ENCODE data around the gene SYK. TPM values are rescaled to one million over a fixed set of nuclear protein-coding genes. Genes with fewer than 3 reads are reported as not detected.

SYK gene
- total RNA-seq, 1 experiment from 2014 or later: 0.28 TPM

DNA sequence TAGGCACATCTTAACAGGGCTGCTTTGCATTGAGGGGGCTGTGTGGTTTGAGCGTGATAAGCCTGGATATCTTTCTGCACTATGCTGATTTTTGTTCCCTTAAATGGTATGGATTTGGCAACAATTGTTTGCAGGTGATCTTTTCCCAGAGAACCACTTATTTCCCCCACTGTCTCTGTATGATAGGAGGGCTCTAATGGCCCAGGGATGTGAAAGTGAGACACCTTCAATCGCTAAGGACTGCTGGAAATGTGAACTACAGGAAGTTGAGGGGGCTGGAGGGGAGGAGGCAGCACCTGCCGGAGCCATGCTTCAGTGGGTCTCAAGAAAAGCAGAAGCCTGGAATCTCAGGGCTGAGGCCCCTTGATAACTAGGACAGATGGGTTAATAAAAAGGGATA is 29.4 kb downstream of the SYK start:
- Histone ChIP-seq H3K27ac (ENCODE audit: low read length) (no peak overlapping the region), H3K9me3 (ENCODE audit: control insufficient read depth, insufficient read depth, low read depth, low read length) (no peaks in the 10 kb centered on the region), H3K27me3 (ENCODE audit: control insufficient read depth, insufficient read depth, low read length) (no peaks in the 10 kb centered on the region), H3K4me3 (ENCODE audit: low read depth in 2 of 2, low read length in 2 of 2) (no peak overlapping the region), H3K4me1 (ENCODE audit: control insufficient read depth, insufficient read depth, low read length) (no peaks in the 10 kb centered on the region), H3K36me3 (ENCODE audit: control insufficient read depth, insufficient read depth, low read length) (no peaks in the 10 kb centered on the region)
- intact Hi-C loops (cut with micrococcal nuclease; ENCODE audit: unreplicated experiment) (no loop called here), in situ Hi-C loops (cut with HindIII; ENCODE audit: low pct_unique_long_range_greater_than_20kb, low sequenced_read_pairs) (no loop called here)
- BruUV-seq (replicated peaks): no TSS peak
- TF ChIP-seq, protein P1, sequence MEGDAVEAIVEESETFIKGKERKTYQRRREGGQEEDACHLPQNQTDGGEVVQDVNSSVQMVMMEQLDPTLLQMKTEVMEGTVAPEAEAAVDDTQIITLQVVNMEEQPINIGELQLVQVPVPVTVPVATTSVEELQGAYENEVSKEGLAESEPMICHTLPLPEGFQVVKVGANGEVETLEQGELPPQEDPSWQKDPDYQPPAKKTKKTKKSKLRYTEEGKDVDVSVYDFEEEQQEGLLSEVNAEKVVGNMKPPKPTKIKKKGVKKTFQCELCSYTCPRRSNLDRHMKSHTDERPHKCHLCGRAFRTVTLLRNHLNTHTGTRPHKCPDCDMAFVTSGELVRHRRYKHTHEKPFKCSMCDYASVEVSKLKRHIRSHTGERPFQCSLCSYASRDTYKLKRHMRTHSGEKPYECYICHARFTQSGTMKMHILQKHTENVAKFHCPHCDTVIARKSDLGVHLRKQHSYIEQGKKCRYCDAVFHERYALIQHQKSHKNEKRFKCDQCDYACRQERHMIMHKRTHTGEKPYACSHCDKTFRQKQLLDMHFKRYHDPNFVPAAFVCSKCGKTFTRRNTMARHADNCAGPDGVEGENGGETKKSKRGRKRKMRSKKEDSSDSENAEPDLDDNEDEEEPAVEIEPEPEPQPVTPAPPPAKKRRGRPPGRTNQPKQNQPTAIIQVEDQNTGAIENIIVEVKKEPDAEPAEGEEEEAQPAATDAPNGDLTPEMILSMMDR (IDR thresholded peaks at IDR 0.05): no peak
- no peak for TF ChIP-seq SIN3A (IDR thresholded peaks at IDR 0.05; ENCODE audit: borderline replicate concordance, insufficient read depth, low read depth, low read length)
- TF ChIP-seq, protein P2, sequence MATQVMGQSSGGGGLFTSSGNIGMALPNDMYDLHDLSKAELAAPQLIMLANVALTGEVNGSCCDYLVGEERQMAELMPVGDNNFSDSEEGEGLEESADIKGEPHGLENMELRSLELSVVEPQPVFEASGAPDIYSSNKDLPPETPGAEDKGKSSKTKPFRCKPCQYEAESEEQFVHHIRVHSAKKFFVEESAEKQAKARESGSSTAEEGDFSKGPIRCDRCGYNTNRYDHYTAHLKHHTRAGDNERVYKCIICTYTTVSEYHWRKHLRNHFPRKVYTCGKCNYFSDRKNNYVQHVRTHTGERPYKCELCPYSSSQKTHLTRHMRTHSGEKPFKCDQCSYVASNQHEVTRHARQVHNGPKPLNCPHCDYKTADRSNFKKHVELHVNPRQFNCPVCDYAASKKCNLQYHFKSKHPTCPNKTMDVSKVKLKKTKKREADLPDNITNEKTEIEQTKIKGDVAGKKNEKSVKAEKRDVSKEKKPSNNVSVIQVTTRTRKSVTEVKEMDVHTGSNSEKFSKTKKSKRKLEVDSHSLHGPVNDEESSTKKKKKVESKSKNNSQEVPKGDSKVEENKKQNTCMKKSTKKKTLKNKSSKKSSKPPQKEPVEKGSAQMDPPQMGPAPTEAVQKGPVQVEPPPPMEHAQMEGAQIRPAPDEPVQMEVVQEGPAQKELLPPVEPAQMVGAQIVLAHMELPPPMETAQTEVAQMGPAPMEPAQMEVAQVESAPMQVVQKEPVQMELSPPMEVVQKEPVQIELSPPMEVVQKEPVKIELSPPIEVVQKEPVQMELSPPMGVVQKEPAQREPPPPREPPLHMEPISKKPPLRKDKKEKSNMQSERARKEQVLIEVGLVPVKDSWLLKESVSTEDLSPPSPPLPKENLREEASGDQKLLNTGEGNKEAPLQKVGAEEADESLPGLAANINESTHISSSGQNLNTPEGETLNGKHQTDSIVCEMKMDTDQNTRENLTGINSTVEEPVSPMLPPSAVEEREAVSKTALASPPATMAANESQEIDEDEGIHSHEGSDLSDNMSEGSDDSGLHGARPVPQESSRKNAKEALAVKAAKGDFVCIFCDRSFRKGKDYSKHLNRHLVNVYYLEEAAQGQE (IDR thresholded peaks at IDR 0.05; ENCODE audit: insufficient read depth in 1 of 2, low read depth in 2 of 2, low read length in 1 of 2): no peak
- no peak for TF ChIP-seq POLR2AphosphoS5 (IDR thresholded peaks at IDR 0.05; ENCODE audit: low read depth, low read length)
- no peak for TF ChIP-seq TCF7L2 (IDR thresholded peaks at IDR 0.05; ENCODE audit: low read depth, low read length)
- POLR2A ChIA-PET: no interaction called here
- CTCF ChIA-PET: no interaction called here
- no peak for DNase-seq (ENCODE audit: low read depth, low spot score)
- no peak for ATAC-seq

DNA sequence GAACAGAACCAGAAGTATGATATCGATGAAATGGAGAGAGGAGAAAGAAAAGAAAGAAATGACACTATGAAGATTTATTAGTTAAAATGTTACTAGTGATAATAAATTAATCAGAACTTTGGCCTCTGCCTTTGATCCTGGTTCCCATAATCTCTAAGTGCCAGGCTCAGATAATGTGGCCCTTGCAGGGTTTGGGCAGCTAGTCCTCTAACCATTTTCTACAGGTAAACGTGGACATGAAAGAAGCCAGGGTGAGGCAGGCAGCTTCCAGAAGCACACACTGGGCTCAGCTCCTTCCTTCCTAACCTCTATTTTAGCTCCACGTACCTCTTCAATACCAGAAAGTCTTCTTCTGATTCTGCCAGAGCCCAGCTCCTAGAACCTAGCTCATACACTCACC is 30.6 kb downstream of the SYK start:
- Histone ChIP-seq H3K36me3 (ENCODE audit: control insufficient read depth, insufficient read depth, low read length) (no peaks in the 10 kb centered on the region), H3K9me3 (ENCODE audit: control insufficient read depth, insufficient read depth, low read depth, low read length) (no peaks in the 10 kb centered on the region), H3K4me1 (ENCODE audit: control insufficient read depth, insufficient read depth, low read length) (no peaks in the 10 kb centered on the region), H3K27me3 (ENCODE audit: control insufficient read depth, insufficient read depth, low read length) (no peaks in the 10 kb centered on the region), H3K27ac (ENCODE audit: low read length) (no peak overlapping the region), H3K4me3 (ENCODE audit: low read depth in 2 of 2, low read length in 2 of 2) (no peak overlapping the region)
- no peak for ATAC-seq
- no peak for TF ChIP-seq SIN3A (IDR thresholded peaks at IDR 0.05; ENCODE audit: borderline replicate concordance, insufficient read depth, low read depth, low read length)
- BruUV-seq (replicated peaks): no TSS peak
- DNase-seq (ENCODE audit: low read depth, low spot score): no peak
- POLR2A ChIA-PET: no interaction called here
- intact Hi-C loops (cut with micrococcal nuclease; ENCODE audit: unreplicated experiment): no loop called here
- in situ Hi-C loops (cut with HindIII; ENCODE audit: low pct_unique_long_range_greater_than_20kb, low sequenced_read_pairs): no loop called here
- CTCF ChIA-PET: no interaction called here

DNA sequence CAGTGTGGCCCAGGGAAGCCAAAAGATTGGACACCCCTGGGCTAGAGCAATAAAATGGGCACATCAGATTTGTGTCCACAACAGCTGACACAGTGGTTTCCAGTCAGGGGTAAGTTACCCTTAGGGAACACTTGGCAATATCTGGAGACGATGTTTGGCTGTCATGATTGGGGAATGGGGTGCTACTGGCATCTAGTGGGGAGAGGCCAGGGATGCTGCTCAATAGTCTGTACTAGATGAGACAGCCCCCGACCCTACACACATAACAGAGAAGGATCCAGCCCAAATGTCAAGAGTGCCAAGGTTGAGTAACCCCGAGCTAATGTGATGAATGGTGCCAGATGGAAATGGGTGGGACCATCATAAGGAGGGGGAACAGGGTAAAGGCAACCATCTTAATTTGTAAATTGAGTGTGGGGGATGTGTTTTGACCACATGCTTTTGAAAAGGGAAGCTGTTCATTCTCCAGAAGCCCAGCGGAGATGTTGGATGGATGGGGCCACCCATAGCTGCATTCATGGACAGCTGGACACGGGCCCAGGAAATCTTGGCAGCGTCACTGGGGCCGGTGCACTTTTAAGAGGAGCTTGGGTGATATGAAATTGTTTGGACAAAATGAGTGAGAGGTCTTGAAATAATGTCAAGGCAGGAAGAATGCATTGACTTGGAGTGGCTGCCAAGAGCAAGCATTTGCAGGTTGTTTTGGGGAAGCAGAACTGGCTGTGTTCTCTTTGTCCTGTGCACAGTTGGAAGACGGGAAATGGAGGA is 33.4 kb downstream of the SYK start:
- TF ChIP-seq, protein P2 (IDR thresholded peaks at IDR 0.05; ENCODE audit: insufficient read depth in 1 of 2, low read depth in 2 of 2, low read length in 1 of 2): no peak
- no peak for TF ChIP-seq POLR2AphosphoS5 (IDR thresholded peaks at IDR 0.05; ENCODE audit: low read depth, low read length)
- no peak for TF ChIP-seq SIN3A (IDR thresholded peaks at IDR 0.05; ENCODE audit: borderline replicate concordance, insufficient read depth, low read depth, low read length)
- TF ChIP-seq, protein P1 (IDR thresholded peaks at IDR 0.05): no peak
- Histone ChIP-seq H3K27me3 (ENCODE audit: control insufficient read depth, insufficient read depth, low read length) (no peaks in the 10 kb centered on the region), H3K36me3 (ENCODE audit: control insufficient read depth, insufficient read depth, low read length) (no peaks in the 10 kb centered on the region), H3K9me3 (ENCODE audit: control insufficient read depth, insufficient read depth, low read depth, low read length) (no peaks in the 10 kb centered on the region), H3K4me3 (ENCODE audit: low read depth in 2 of 2, low read length in 2 of 2) (no peak overlapping the region), H3K4me1 (ENCODE audit: control insufficient read depth, insufficient read depth, low read length) (no peaks in the 10 kb centered on the region), H3K27ac (ENCODE audit: low read length) (no peak overlapping the region)
- ChIA-PET CTCF (no interaction called here), POLR2A (no interaction called here)
- DNase-seq (ENCODE audit: low read depth, low spot score): no peak
- intact Hi-C loops (cut with micrococcal nuclease; ENCODE audit: unreplicated experiment): no loop called here
- in situ Hi-C loops (cut with HindIII; ENCODE audit: low pct_unique_long_range_greater_than_20kb, low sequenced_read_pairs): no loop called here
- ATAC-seq: no peak
- no TSS peak for BruUV-seq (replicated peaks)
